Spleen (tissue), 11 donors: ENCODE data around the gene UTS2. TPM values are rescaled to one million over a fixed set of nuclear protein-coding genes. Genes with fewer than 3 reads are reported as not detected.

Experiments
- DNase-seq: peaks from one replicate; pipeline ENCODE4 v3.0.0-alpha.2; 2020
- H3K27ac ChIP-seq, 8 donors: fragments of 200-600 bp; sonication (generic) in 7 of 8; 1 replicate in 4 of 8; 2 replicates in 4 of 8; pipeline versions ENCODE4 v1.5.0 to v1.8.0; 2016 to 2021; ENCODE audit warnings: inconsistent platforms in 4 of 8, mild to moderate bottlenecking in 4 of 8, moderate library complexity in 1 of 8
- H3K27me3 ChIP-seq, 7 donors: fragments of 200-600 bp; sonication (generic) in 6 of 7; replicated peaks in 1 of 7; 1 replicate in 4 of 7; 2 replicates in 3 of 7; pipeline versions ENCODE4 v1.5.0 to v1.8.0; 2016 to 2021; ENCODE audit warnings: inconsistent platforms in 3 of 7, mild to moderate bottlenecking in 1 of 7
- H3K36me3 ChIP-seq, 6 donors: fragments of 200-600 bp; sonication (generic) in 5 of 6; 1 replicate in 4 of 6; 2 replicates in 2 of 6; pipeline versions ENCODE4 v1.5.0 to v1.8.0; 2016 to 2021; ENCODE audit warnings: inconsistent platforms in 2 of 6
- H3K4me1 ChIP-seq, 6 donors: fragments of 200-600 bp; sonication (generic) in 5 of 6; 1 replicate in 3 of 6; 2 replicates in 3 of 6; pipeline versions ENCODE4 v1.5.0 to v1.8.0; 2016 to 2021; ENCODE audit warnings: inconsistent platforms in 3 of 6
- H3K4me3 ChIP-seq, 8 donors: fragments of 200-600 bp; sonication (generic) in 7 of 8; 1 replicate in 4 of 8; 2 replicates in 4 of 8; pipeline versions ENCODE4 v1.5.0 to v1.8.0; 2016 to 2021; ENCODE audit warnings: inconsistent platforms in 4 of 8, mild to moderate bottlenecking in 4 of 8, moderate library complexity in 2 of 8
- H3K9me3 ChIP-seq, 8 donors: fragments of 200-600 bp; sonication (generic) in 7 of 8; 1 replicate in 4 of 8; 2 replicates in 4 of 8; pipeline versions ENCODE4 v1.5.0 to v1.8.0; 2016 to 2021; ENCODE audit warnings: inconsistent platforms in 4 of 8
- POLR2A ChIP-seq, 3 donors: fragments of 450-650 bp; IDR thresholded peaks; one replicate each; pipeline ENCODE4 v1.5.1; 2017; ENCODE audit warnings: antibody characterized with exemption in 3 of 3, mild to moderate bottlenecking in 1 of 3
- POLR2AphosphoS5 ChIP-seq, 3 donors: sonication (generic); formaldehyde crosslinking; IDR thresholded peaks; one replicate each; pipeline ENCODE4 v1.5.1; 2017; ENCODE audit warnings: antibody characterized with exemption in 3 of 3
- WGBS, 5 donors: extraction: QIAGEN DNeasy Blood & Tissue Kit in 3 of 5; methylation state at CpG; one replicate each; pipeline versions ENCODE4 v1.1.5 to v1.1.7; 2013 to 2018; 5-methylcytosine and 5-hydroxymethylcytosine counted together
- intact Hi-C: fragments of 100-400 bp; cut with DNase I; formaldehyde crosslinking; loops from one replicate; pipeline ENCODE4 v1.15.0; 2023; ENCODE audit warnings: low total_unique reads
- polyA plus RNA-seq, 3 donors: library from polyadenylated mRNA; stranded (reverse); fragments of 200-250 nt; gene quantifications; one replicate each; pipeline ENCODE4 v1.2.1, GENCODE V29; 2013
- total RNA-seq, 7 donors: library from RNA; depleted of rRNA in 3 of 7; stranded (reverse); fragments of >200 nt in 3 of 7; fragmentation: NEBNext Ultra II Directional in 4 of 7; extraction: Animal tissue kit (Norgen Biotek cat#: 25700) in 4 of 7; gene quantifications; one replicate each; pipeline versions ENCODE4 v1.1.0 to v1.2.1, GENCODE V29; 2016 to 2021
- TF ChIP-seq, protein P1 (sequence below), 11 experiments: fragments of 200-600 bp in 7 of 11; fragments of 450-650 bp in 4 of 11; sonication (generic) in 4 of 11; IDR thresholded peaks in 8 of 11; conservative IDR thresholded peaks in 3 of 11; 1 replicate in 7 of 11; 2 replicates in 4 of 11; pipeline versions ENCODE4 v1.4.0 to v1.8.0; 2016 to 2021; ENCODE audit warnings: antibody characterized with exemption in 11 of 11, inconsistent platforms in 4 of 11, mild to moderate bottlenecking in 1 of 11
- donor health status: healthy with polysubstance abuse.
- donor health status: DM: no; HTN: no; CAD: no; lungs with moderate emphysema.
- donor health status: DM: no; HTN: no; CAD: no.
- donor health status: Bipolar disorder and iron deficiency.
- donor health status: healthy.
- donor health status: DM: no; HTN: no; CAD: no.
- donor health status: DM: yes; HTN: yes; CAD: no.

The UTS2 gene
- total and polyA plus RNA-seq, 10 donors: 0.45 to 5.3 (median 0.76) TPM; not detected in 3

DNA sequence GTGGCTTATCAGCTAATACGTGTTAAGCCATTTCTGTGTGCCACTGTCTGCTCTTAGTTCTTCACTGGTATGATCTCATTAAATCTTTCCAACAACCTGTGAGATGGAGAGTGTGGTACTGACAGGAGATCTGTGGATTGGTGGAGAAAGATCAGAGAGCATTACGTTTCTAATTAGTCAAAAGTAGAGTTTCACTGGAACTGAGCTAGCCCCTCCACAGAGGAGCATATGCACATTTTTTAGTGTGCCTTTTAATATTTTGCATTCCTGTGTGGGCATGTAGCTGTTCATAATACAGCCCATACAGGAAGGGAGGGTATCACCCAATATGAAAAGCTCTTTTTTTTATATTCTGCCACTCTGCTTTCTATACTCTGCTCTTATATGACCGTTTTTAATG lies 31.6 kb downstream of the UTS2 start:
- H3K4me3 ChIP-seq: no peak overlapping the region
- WGBS, 5 donors: 70 to 89% (median 81%) methylated on average over 3 of the region's 3 CpGs
- no peaks in the 10 kb centered on the region for H3K9me3 ChIP-seq
- TF ChIP-seq, protein P1, sequence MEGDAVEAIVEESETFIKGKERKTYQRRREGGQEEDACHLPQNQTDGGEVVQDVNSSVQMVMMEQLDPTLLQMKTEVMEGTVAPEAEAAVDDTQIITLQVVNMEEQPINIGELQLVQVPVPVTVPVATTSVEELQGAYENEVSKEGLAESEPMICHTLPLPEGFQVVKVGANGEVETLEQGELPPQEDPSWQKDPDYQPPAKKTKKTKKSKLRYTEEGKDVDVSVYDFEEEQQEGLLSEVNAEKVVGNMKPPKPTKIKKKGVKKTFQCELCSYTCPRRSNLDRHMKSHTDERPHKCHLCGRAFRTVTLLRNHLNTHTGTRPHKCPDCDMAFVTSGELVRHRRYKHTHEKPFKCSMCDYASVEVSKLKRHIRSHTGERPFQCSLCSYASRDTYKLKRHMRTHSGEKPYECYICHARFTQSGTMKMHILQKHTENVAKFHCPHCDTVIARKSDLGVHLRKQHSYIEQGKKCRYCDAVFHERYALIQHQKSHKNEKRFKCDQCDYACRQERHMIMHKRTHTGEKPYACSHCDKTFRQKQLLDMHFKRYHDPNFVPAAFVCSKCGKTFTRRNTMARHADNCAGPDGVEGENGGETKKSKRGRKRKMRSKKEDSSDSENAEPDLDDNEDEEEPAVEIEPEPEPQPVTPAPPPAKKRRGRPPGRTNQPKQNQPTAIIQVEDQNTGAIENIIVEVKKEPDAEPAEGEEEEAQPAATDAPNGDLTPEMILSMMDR (IDR thresholded peaks at IDR 0.05 in 8 of 11, conservative IDR thresholded peaks at IDR 0.05 in 3 of 11): no peak
- TF ChIP-seq POLR2A (IDR thresholded peaks at IDR 0.05) (no peak), POLR2AphosphoS5 (IDR thresholded peaks at IDR 0.05) (no peak)
- H3K27me3 ChIP-seq: no peaks in the 10 kb centered on the region
- peaks cover 0 to 8% (median 0%) of the 10 kb centered on the region in 6 donors for H3K4me1 ChIP-seq
- intact Hi-C loops: no loop called here
- peaks cover 0 to 45% (median 23%) of the 10 kb centered on the region in 6 donors for H3K36me3 ChIP-seq
- H3K27ac ChIP-seq: no peak overlapping the region
- DNase-seq: no peak

DNA sequence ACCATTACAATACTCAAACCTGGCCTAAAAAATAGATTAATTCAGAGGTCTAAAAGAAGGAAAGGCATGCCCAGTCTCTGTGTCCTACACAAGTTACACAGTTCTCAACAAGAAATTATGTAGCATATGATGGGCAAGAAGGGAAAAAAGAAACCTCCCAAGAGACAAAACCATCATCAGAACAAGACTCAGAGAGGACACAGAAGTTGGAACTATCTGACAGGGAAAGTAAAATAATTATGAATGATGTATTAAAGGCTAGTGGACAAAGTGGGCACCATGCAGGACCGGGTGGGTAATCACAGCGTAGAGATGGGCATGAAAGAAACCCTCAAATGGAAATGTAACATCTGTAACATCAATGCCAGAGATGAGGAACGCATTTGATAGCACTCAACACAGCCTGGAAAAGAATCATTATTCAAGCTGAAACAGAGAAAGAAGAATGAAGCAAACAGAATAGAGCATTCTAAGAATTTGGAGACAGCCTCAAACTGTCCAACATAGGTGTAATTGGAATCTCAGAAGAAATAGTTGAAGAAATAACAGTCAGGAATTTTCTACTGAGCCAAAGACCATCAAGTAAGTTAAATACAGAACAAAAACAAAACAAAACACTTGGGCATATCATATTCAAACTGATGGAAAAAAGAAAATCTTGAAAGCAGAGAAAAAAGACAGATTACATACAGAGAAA lies 39.0 kb downstream of the UTS2 start:
- intact Hi-C loops: no loop called here
- no peak for DNase-seq
- H3K27ac ChIP-seq: no peak overlapping the region
- peaks cover 0 to 52% (median 24%) of the 10 kb centered on the region in 6 donors for H3K36me3 ChIP-seq
- H3K4me3 ChIP-seq: no peak overlapping the region
- 94 to 100% (median 97%) methylated on average over 3 of the region's 3 CpGs for WGBS, 5 donors
- H3K27me3 ChIP-seq: no peaks in the 10 kb centered on the region
- H3K9me3 ChIP-seq: peaks cover 0 to 23% (median 16%) of the 10 kb centered on the region in 8 donors
- TF ChIP-seq POLR2A (IDR thresholded peaks at IDR 0.05) (no peak), POLR2AphosphoS5 (IDR thresholded peaks at IDR 0.05) (no peak)
- H3K4me1 ChIP-seq: no peaks in the 10 kb centered on the region

DNA sequence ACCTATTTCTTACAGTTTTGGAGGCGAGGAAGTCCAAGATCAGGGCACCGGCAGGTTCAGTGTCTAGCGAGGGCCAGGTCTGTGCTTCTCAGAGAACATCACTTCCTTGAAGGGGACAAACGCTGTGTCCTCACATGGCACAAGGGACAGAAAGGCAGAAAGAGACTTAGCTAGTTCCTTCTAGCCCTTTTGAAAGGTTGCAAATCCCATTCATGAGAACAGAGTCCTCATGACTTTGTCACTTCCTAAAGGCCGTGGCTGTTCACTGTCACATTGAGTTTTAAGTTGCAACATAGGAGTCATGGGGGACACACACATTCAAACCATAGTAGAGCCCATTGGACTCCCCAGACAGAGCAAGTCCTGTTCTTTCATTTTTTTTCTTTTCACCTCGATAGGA lies 41.4 kb downstream of the UTS2 start:
- no peak for DNase-seq
- Histone ChIP-seq H3K27ac (no peak overlapping the region), H3K27me3 (no peaks in the 10 kb centered on the region), H3K4me1 (no peaks in the 10 kb centered on the region), H3K4me3 (no peak overlapping the region), H3K9me3 (peaks cover 0 to 23% (median 16%) of the 10 kb centered on the region in 8 donors), H3K36me3 (peaks cover 0 to 62% (median 27%) of the 10 kb centered on the region in 6 donors)
- no peak for TF ChIP-seq POLR2AphosphoS5 (IDR thresholded peaks at IDR 0.05)
- no peak for TF ChIP-seq POLR2A (IDR thresholded peaks at IDR 0.05)
- TF ChIP-seq, protein P1 (IDR thresholded peaks at IDR 0.05 in 8 of 11, conservative IDR thresholded peaks at IDR 0.05 in 3 of 11): no peak
- intact Hi-C loops: no loop called here
- 80 to 93% (median 84%) methylated on average over 6 of the region's 6 CpGs for WGBS, 5 donors

DNA sequence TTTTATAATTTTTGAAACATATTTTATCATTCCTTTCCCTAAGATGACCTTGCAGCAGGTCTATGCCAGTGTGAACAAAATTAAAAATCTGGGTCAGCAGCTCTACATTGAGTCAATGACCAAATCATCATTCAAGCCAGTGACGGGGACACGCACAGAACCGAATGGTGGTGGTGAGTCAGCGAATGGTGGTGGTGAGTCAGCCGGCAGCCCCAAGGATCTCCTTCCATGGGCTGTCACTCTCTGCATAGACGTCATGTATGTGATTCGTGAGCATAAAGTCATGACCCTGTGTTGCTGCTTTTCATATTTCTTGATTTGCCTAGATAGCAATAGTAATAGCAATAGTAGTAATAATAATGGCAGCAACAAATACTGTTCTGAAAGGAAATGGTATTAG lies 42.5 kb downstream of the UTS2 start:
- peaks cover 0 to 73% (median 35%) of the 10 kb centered on the region in 6 donors for H3K36me3 ChIP-seq

More for the DNA sequence above, 42.5 kb downstream of the UTS2 start:
- H3K4me3 ChIP-seq: no peak overlapping the region
- no peak for DNase-seq
- H3K9me3 ChIP-seq: peaks cover 0 to 23% (median 16%) of the 10 kb centered on the region in 8 donors
- no peak overlapping the region for H3K27ac ChIP-seq
- no peaks in the 10 kb centered on the region for H3K27me3 ChIP-seq
- no peaks in the 10 kb centered on the region for H3K4me1 ChIP-seq
- TF ChIP-seq, protein P1 (IDR thresholded peaks at IDR 0.05 in 8 of 11, conservative IDR thresholded peaks at IDR 0.05 in 3 of 11): no peak
- TF ChIP-seq POLR2AphosphoS5 (IDR thresholded peaks at IDR 0.05): no peak
- TF ChIP-seq POLR2A (IDR thresholded peaks at IDR 0.05): no peak
- 76 to 92% (median 79%) methylated on average over 7 of the region's 7 CpGs for WGBS, 5 donors
- intact Hi-C loops: no loop called here
